Loucy (cell line): ENCODE measurements around the gene HOXA6.

ENCODE experiments used
- H2AFZ ChIP-seq: fragments of 200-600 bp; sonication (generic); 2 replicates; pipeline ENCODE4 v1.6.0; 2016; ENCODE audit warnings: antibody characterized with exemption, mild to moderate bottlenecking, low read length, moderate library complexity
- H3F3A ChIP-seq: fragments of 200-600 bp; 2 replicates; pipeline ENCODE4 v1.6.0; 2016; ENCODE audit warnings: antibody characterized with exemption, low read depth, mild to moderate bottlenecking
- H3K27me3 ChIP-seq: fragments of 200-600 bp; sonication (generic); 2 replicates; pipeline ENCODE4 v1.6.1; 2014; ENCODE audit warnings: low read length, mild to moderate bottlenecking; ENCODE audit not compliant: insufficient read depth, poor library complexity, severe bottlenecking
- H3K36me3 ChIP-seq: fragments of 200-600 bp; sonication (generic); 2 replicates; pipeline ENCODE4 v1.6.1; 2016; ENCODE audit warnings: low read length; ENCODE audit not compliant: insufficient read depth
- H3K4me1 ChIP-seq: fragments of 200-600 bp; sonication (generic); 2 replicates; pipeline ENCODE4 v1.5.1; 2014; ENCODE audit warnings: low read length, mild to moderate bottlenecking; ENCODE audit not compliant: insufficient read depth, poor library complexity, severe bottlenecking
- H3K4me2 ChIP-seq: fragments of 200-600 bp; sonication (generic); 2 replicates; pipeline ENCODE4 v1.6.0; 2014; ENCODE audit warnings: antibody characterized with exemption, low read length, low read depth, mild to moderate bottlenecking; ENCODE audit not compliant: poor library complexity, severe bottlenecking
- H3K4me3 ChIP-seq: fragments of 200-600 bp; sonication (generic); 2 replicates; pipeline ENCODE4 v1.5.1; 2014; ENCODE audit warnings: low read length, mild to moderate bottlenecking, mixed read lengths; ENCODE audit not compliant: poor library complexity, severe bottlenecking
- H3K79me2 ChIP-seq: fragments of 200-600 bp; sonication (generic); 2 replicates; pipeline ENCODE4 v1.6.1; 2014; ENCODE audit warnings: low read length; ENCODE audit not compliant: insufficient read depth
- H3K9ac ChIP-seq: fragments of 200-600 bp; sonication (generic); 2 replicates; pipeline ENCODE4 v1.6.0; 2014; ENCODE audit warnings: mild to moderate bottlenecking, low read depth, low read length, moderate library complexity; ENCODE audit not compliant: poor library complexity, severe bottlenecking
- H3K9me2 ChIP-seq: fragments of 200-600 bp; sonication (generic); replicated peaks from 2 replicates; pipeline ENCODE4 v1.6.1; 2016; ENCODE audit warnings: low read depth, low read length, mixed read lengths
- H3K9me3 ChIP-seq: fragments of 200-600 bp; sonication (generic); 2 replicates; pipeline ENCODE4 v1.6.1; 2014; ENCODE audit warnings: mild to moderate bottlenecking, antibody characterized with exemption, low read length, low read depth; ENCODE audit not compliant: insufficient read depth
- H4K20me1 ChIP-seq: fragments of 200-600 bp; sonication (generic); 2 replicates; pipeline ENCODE4 v1.6.0; 2014; ENCODE audit warnings: antibody characterized with exemption, low read length, mild to moderate bottlenecking; ENCODE audit not compliant: insufficient read depth, poor library complexity, severe bottlenecking
- CTCF ChIP-seq: fragments of 200-600 bp; sonication (generic); conservative IDR thresholded peaks from 2 replicates; pipeline ENCODE4 v1.5.1; 2014; ENCODE audit warnings: mild to moderate bottlenecking, antibody characterized with exemption, low read length
- EZH2phosphoT487 ChIP-seq: fragments of 200-600 bp; IDR thresholded peaks from 2 replicates; pipeline ENCODE4 v1.6.1; 2018; ENCODE audit warnings: antibody characterized with exemption, mild to moderate bottlenecking, moderate library complexity, borderline replicate concordance

HOXA6 gene

GRCh38 chr7:27111042-27111750, 36.4 kb downstream of the HOXA6 start:
- H2AFZ ChIP-seq, result no peak overlapping the region
- H3K4me3 ChIP-seq, result no peak overlapping the region
- peaks cover 41% of the 10 kb centered on the region for H4K20me1 ChIP-seq
- H3K27me3 ChIP-seq, result no peaks in the 10 kb centered on the region
- H3F3A ChIP-seq, result no peaks in the 10 kb centered on the region
- H3K79me2 ChIP-seq, result peaks cover 72% of the 10 kb centered on the region
- no peak overlapping the region for H3K4me2 ChIP-seq
- H3K9me3 ChIP-seq, result no peaks in the 10 kb centered on the region
- peaks cover 86% of the 10 kb centered on the region; the same call in 1 of the 2 replicates for H3K36me3 ChIP-seq
- TF ChIP-seq EZH2phosphoT487 (no peak), CTCF (no peak)
- H3K9me2 ChIP-seq, result no peaks in the 10 kb centered on the region
- no peak overlapping the region for H3K9ac ChIP-seq
- no peaks in the 10 kb centered on the region for H3K4me1 ChIP-seq

- peaks cover 66% of the 10 kb centered on the region for H3K79me2 ChIP-seq
- H3F3A ChIP-seq, result no peaks in the 10 kb centered on the region
- H3K4me2 ChIP-seq, result no peak overlapping the region
Observed at GRCh38 chr7:27110186-27111031, 37.2 kb downstream of the HOXA6 start.

GRCh38 chr7:27109466-27110185, 37.9 kb downstream of the HOXA6 start:
- H4K20me1 ChIP-seq, result peaks cover 37% of the 10 kb centered on the region
- no peaks in the 10 kb centered on the region for H3K4me1 ChIP-seq
- H2AFZ ChIP-seq, result no peak overlapping the region
- H3F3A ChIP-seq, result no peaks in the 10 kb centered on the region
- H3K4me2 ChIP-seq, result no peak overlapping the region
- H3K36me3 ChIP-seq, result peaks cover 81% of the 10 kb centered on the region; the same call in 1 of the 2 replicates
- H3K9ac ChIP-seq, result no peak overlapping the region
- H3K9me2 ChIP-seq, result no peaks in the 10 kb centered on the region
- TF ChIP-seq CTCF, result no peak
- TF ChIP-seq EZH2phosphoT487, result no peak
- peaks cover 61% of the 10 kb centered on the region for H3K79me2 ChIP-seq
- H3K27me3 ChIP-seq, result no peaks in the 10 kb centered on the region
- H3K9me3 ChIP-seq, result no peaks in the 10 kb centered on the region
- no peak overlapping the region for H3K4me3 ChIP-seq

More at GRCh38 chr7:27110186-27111031, 37.2 kb downstream of the HOXA6 start:
- Histone ChIP-seq H3K36me3 (peaks cover 86% of the 10 kb centered on the region; the same call in 1 of the 2 replicates), H2AFZ (no peak overlapping the region), H3K4me1 (no peaks in the 10 kb centered on the region), H3K9ac (no peak overlapping the region), H3K27me3 (no peaks in the 10 kb centered on the region), H4K20me1 (peaks cover 41% of the 10 kb centered on the region), H3K9me3 (no peaks in the 10 kb centered on the region), H3K4me3 (no peak overlapping the region), H3K9me2 (no peaks in the 10 kb centered on the region)
- TF ChIP-seq EZH2phosphoT487, result no peak
